Pancreas (tissue), 10 donors: ENCODE results near the gene KIAA1614. TPM values are rescaled to one million over a fixed set of nuclear protein-coding genes. Genes with fewer than 3 reads are reported as not detected.

Source experiments
- ATAC-seq, 4 donors: fragments of 200-7000 bp; cut with Tn5 transposase; one replicate each; pipeline versions ENCODE4 v1.8.0 to v1.9.1; 2020; ENCODE audit warnings: mild to moderate bottlenecking in 4 of 4, moderate library complexity in 4 of 4
- DNase-seq, 6 donors: peaks; one replicate each; pipeline ENCODE4 v3.0.0-alpha.2; 2020
- FAIRE-seq: peaks from 2 replicates; lab custom pipeline; 2012; peaks lifted over from hg19 to GRCh38; lab: Jason Lieb, UNC
- H3K27ac ChIP-seq, 4 donors: fragments of 200-600 bp; sonication (generic); 1 replicate in 3 of 4; 2 replicates in 1 of 4; pipeline versions ENCODE4 v1.5.0 to v1.8.0; 2020
- H3K27me3 ChIP-seq, 4 donors: fragments of 200-600 bp; one replicate each; pipeline ENCODE4 v1.8.0; 2021
- H3K36me3 ChIP-seq, 3 donors: fragments of 200-600 bp; sonication (generic) in 1 of 3; one replicate each; pipeline versions ENCODE4 v1.5.0 to v1.8.0; 2020 to 2021
- H3K4me1 ChIP-seq, 3 donors: fragments of 200-600 bp; one replicate each; pipeline ENCODE4 v1.8.0; 2021
- H3K4me3 ChIP-seq, 4 donors: fragments of 200-600 bp; sonication (generic) in 2 of 4; one replicate each; pipeline versions ENCODE4 v1.5.0 to v1.8.0; 2020 to 2021
- H3K9me3 ChIP-seq, 4 donors: fragments of 200-600 bp; one replicate each; pipeline ENCODE4 v1.8.0; 2021
- CTCF ChIP-seq, 4 donors: fragments of 200-600 bp; sonication (generic) in 3 of 4; IDR thresholded peaks; one replicate each; pipeline versions ENCODE4 v1.5.0 to v1.8.0; 2021; ENCODE audit warnings: antibody characterized with exemption in 4 of 4
- WGBS, 2 donors: extraction: QIAGEN DNeasy Blood & Tissue Kit; methylation state at CpG; one replicate each; pipeline ENCODE4 v1.1.7; 2013; 5-methylcytosine and 5-hydroxymethylcytosine counted together
- intact Hi-C, 3 donors: fragments of 100-400 bp; cut with DNase I; formaldehyde crosslinking; loops; one replicate each; pipeline versions ENCODE4 v1.11.1 to v1.14.2; 2022
- polyA plus RNA-seq, 2 donors: library from polyadenylated mRNA; stranded (reverse); fragments of 200-250 nt; gene quantifications; one replicate each; pipeline ENCODE4 v1.2.3, GENCODE V29; 2013
- total RNA-seq, 6 donors: library from RNA; stranded (reverse); fragmentation: NEBNext Ultra II Directional in 4 of 6; extraction: Animal tissue kit (Norgen Biotek cat#: 25700) in 4 of 6; gene quantifications; one replicate each; pipeline versions ENCODE4 v1.2.1 to v1.2.4, GENCODE V29; 2021 to 2023
- donor health status: healthy with polysubstance abuse.
- donor health status: DM: no; HTN: no; CAD: no; lungs with moderate emphysema.
- donor health status: DM: no; HTN: no; CAD: no.
- donor health status: control.
- donor health status: control.
- donor health status: Bipolar disorder and iron deficiency.
- donor health status: DM: yes; HTN: yes; CAD: no.
- donor health status: DM: no; HTN: no; CAD: no.
- donor health status: DM: no; HTN: no; CAD: no.
- donor health status: DM: yes; HTN: yes; CAD: no.

KIAA1614 gene
- total and polyA plus RNA-seq, 8 donors, result 0.32 to 3.3 (median 1.5) TPM

GRCh38 chr1:180884588-180885300 is 28.0 kb upstream of the KIAA1614 start:
- no peak for FAIRE-seq
- intact Hi-C loops, result loop anchor here in 2 of 3 donors (5.0 to 10.0 kb wide), 2 partner anchors 240 to 283 kb away; no protein-coding TSS in a partner anchor
- 89 to 90% methylated on average over 3 of the region's 3 CpGs for WGBS, 2 donors

GRCh38 chr1:180886338-180886737 is 26.4 kb upstream of the KIAA1614 start:
- no peaks in the 10 kb centered on the region for H3K27me3 ChIP-seq
- TF ChIP-seq CTCF (IDR thresholded peaks at IDR 0.05), result no peak
- WGBS, 2 donors, result 85 to 92% methylated on average over 2 of the region's 2 CpGs
- intact Hi-C loops, result loop anchor here in 1 of 3 donors (10.0 kb wide), 1 partner anchor 238 kb away; no protein-coding TSS in a partner anchor
- FAIRE-seq (no peak), ATAC-seq (no peak), DNase-seq (no peak)
- peaks cover 0 to 17% (median 0%) of the 10 kb centered on the region in 3 donors for H3K36me3 ChIP-seq
- no peaks in the 10 kb centered on the region for H3K4me1 ChIP-seq
- H3K9me3 ChIP-seq, result no peaks in the 10 kb centered on the region
- H3K4me3 ChIP-seq, result no peak overlapping the region
- H3K27ac ChIP-seq, result no peak overlapping the region

More at GRCh38 chr1:180884588-180885300, 28.0 kb upstream of the KIAA1614 start:
- DNase-seq (no peak), ATAC-seq (no peak)
- TF ChIP-seq CTCF (IDR thresholded peaks at IDR 0.05), result no peak
- Histone ChIP-seq H3K27me3 (no peaks in the 10 kb centered on the region), H3K27ac (no peak overlapping the region), H3K9me3 (no peaks in the 10 kb centered on the region), H3K4me3 (no peak overlapping the region), H3K36me3 (peaks cover 0 to 17% (median 0%) of the 10 kb centered on the region in 3 donors), H3K4me1 (no peaks in the 10 kb centered on the region)

- DNase-seq (no peak), ATAC-seq (no peak), FAIRE-seq (no peak)
- H3K36me3 ChIP-seq, result peaks cover 0 to 17% (median 0%) of the 10 kb centered on the region in 3 donors
- H3K27ac ChIP-seq, result no peak overlapping the region
- WGBS, 2 donors, result 96% methylated on average over 7 of the region's 7 CpGs
- H3K27me3 ChIP-seq, result no peaks in the 10 kb centered on the region
- no peak overlapping the region for H3K4me3 ChIP-seq
- intact Hi-C loops, result loop anchor here in 1 of 3 donors (10.0 kb wide), 1 partner anchor 237 kb away; no protein-coding TSS in a partner anchor
- H3K9me3 ChIP-seq, result no peaks in the 10 kb centered on the region
- no peak for TF ChIP-seq CTCF (IDR thresholded peaks at IDR 0.05)
- H3K4me1 ChIP-seq, result no peaks in the 10 kb centered on the region
These were observed 24.9 kb upstream of the KIAA1614 start for GRCh38 chr1:180887841-180888240.

- FAIRE-seq (no peak), ATAC-seq (no peak), DNase-seq (no peak)
- 63 to 69% methylated on average over 1 of the region's 1 CpG for WGBS, 2 donors
- no peak overlapping the region for H3K4me3 ChIP-seq
- no peaks in the 10 kb centered on the region for H3K9me3 ChIP-seq
- H3K36me3 ChIP-seq, result peaks cover 0 to 14% (median 0%) of the 10 kb centered on the region in 3 donors
- no peak for TF ChIP-seq CTCF (IDR thresholded peaks at IDR 0.05)
- H3K4me1 ChIP-seq, result no peaks in the 10 kb centered on the region
- intact Hi-C loops, result loop anchor here in 1 of 3 donors (10.0 kb wide), 1 partner anchor 236 kb away; no protein-coding TSS in a partner anchor
- no peak overlapping the region for H3K27ac ChIP-seq
- H3K27me3 ChIP-seq, result no peaks in the 10 kb centered on the region
These were observed 23.8 kb upstream of the KIAA1614 start for GRCh38 chr1:180888870-180889269.

GRCh38 chr1:180889325-180889724 is 23.4 kb upstream of the KIAA1614 start:
- Histone ChIP-seq H3K9me3 (no peaks in the 10 kb centered on the region), H3K4me3 (no peak overlapping the region), H3K4me1 (no peaks in the 10 kb centered on the region), H3K36me3 (peaks cover 0 to 9% (median 0%) of the 10 kb centered on the region in 3 donors), H3K27ac (no peak overlapping the region), H3K27me3 (no peaks in the 10 kb centered on the region)
- WGBS, 2 donors, result 78 to 86% methylated on average over 2 of the region's 2 CpGs
- TF ChIP-seq CTCF (IDR thresholded peaks at IDR 0.05), result no peak
- ATAC-seq (no peak), FAIRE-seq (no peak), DNase-seq (no peak)
- intact Hi-C loops, result loop anchor here in 1 of 3 donors (10.0 kb wide), 1 partner anchor 235 kb away; no protein-coding TSS in a partner anchor
